Small intestine (tissue), 7 donors: ENCODE data around the gene UNC5C. TPM values are rescaled to one million over a fixed set of nuclear protein-coding genes. Genes with fewer than 3 reads are reported as not detected.

Experiments used
- DNase-seq, 2 donors: peaks; one replicate each; pipeline versions ENCODE4 v3.0.0 to v3.0.0-alpha.2; 2013
- FAIRE-seq: peaks from 2 replicates; lab custom pipeline; 2012; peaks lifted over from hg19 to GRCh38; lab: Jason Lieb, UNC
- H3K27ac ChIP-seq, 3 donors: one replicate each; pipeline ENCODE4 v1.5.1; 2013; ENCODE audit warnings: low read length in 2 of 3, mild to moderate bottlenecking in 2 of 3, control low read depth in 1 of 3, inconsistent platforms in 1 of 3, low read depth in 1 of 3, moderate library complexity in 1 of 3
- H3K27me3 ChIP-seq, 3 donors: one replicate each; pipeline ENCODE4 v1.6.1; 2013; ENCODE audit warnings: low read length in 3 of 3, inconsistent platforms in 1 of 3; ENCODE audit not compliant: control insufficient read depth in 3 of 3, insufficient read depth in 3 of 3
- H3K36me3 ChIP-seq, 3 donors: one replicate each; pipeline ENCODE4 v1.6.1; 2013; ENCODE audit warnings: low read length in 3 of 3, inconsistent platforms in 1 of 3, low read depth in 1 of 3, mild to moderate bottlenecking in 1 of 3, moderate library complexity in 1 of 3; ENCODE audit not compliant: control insufficient read depth in 3 of 3, insufficient read depth in 2 of 3
- H3K4me1 ChIP-seq, 3 donors: one replicate each; pipeline ENCODE4 v1.6.1; 2013; ENCODE audit warnings: low read length in 2 of 3, inconsistent platforms in 1 of 3, low read depth in 1 of 3, mild to moderate bottlenecking in 1 of 3, moderate library complexity in 1 of 3; ENCODE audit not compliant: control insufficient read depth in 3 of 3, insufficient read depth in 2 of 3
- H3K4me3 ChIP-seq, 3 donors: one replicate each; pipeline ENCODE4 v1.5.1; 2013; ENCODE audit warnings: low read length in 3 of 3, control low read depth in 1 of 3, inconsistent platforms in 1 of 3, low read depth in 1 of 3, mild to moderate bottlenecking in 1 of 3, moderate library complexity in 1 of 3
- H3K9me3 ChIP-seq, 2 donors: one replicate each; pipeline ENCODE4 v1.6.1; 2013; ENCODE audit warnings: low read depth in 1 of 2, low read length in 1 of 2; ENCODE audit not compliant: control insufficient read depth in 2 of 2, insufficient read depth in 1 of 2
- WGBS, 3 donors: extraction: QIAGEN DNeasy Blood & Tissue Kit; methylation state at CpG; one replicate each; pipeline ENCODE4 v1.1.7; 2013; 5-methylcytosine and 5-hydroxymethylcytosine counted together
- polyA plus RNA-seq, 4 donors: library from polyadenylated mRNA; stranded (reverse) in 3 of 4; unstranded in 1 of 4; fragments of 200-250 nt in 3 of 4; fragments of 120-200 nt in 1 of 4; gene quantifications; one replicate each; pipeline versions ENCODE4 v1.2.1 to v1.2.3, GENCODE V29; 2013
- donor health status: healthy with polysubstance abuse.
- donor health status: control.
- donor health status: control.
- donor health status: Bipolar disorder and iron deficiency.
- donor health status: healthy.

UNC5C gene
- polyA plus RNA-seq, 4 donors = under 0.01 to 2.9 (median 1.1) TPM; not detected in 1

- no peak for DNase-seq
- Histone ChIP-seq H3K27ac (no peak overlapping the region), H3K27me3 (peaks cover 0 to 4% (median 0%) of the 10 kb centered on the region in 3 donors), H3K9me3 (no peaks in the 10 kb centered on the region), H3K36me3 (no peaks in the 10 kb centered on the region), H3K4me1 (no peaks in the 10 kb centered on the region), H3K4me3 (no peak overlapping the region)
- FAIRE-seq = no peak
- WGBS, 3 donors = 53 to 80% (median 77%) methylated on average over 4 of the region's 4 CpGs
Observed at GRCh38 chr4:95535180-95535579, 13.6 kb downstream of the UNC5C start.

- H3K9me3 ChIP-seq = no peaks in the 10 kb centered on the region
- no peak overlapping the region for H3K27ac ChIP-seq
- 53 to 65% (median 56%) methylated on average over 5 of the region's 5 CpGs for WGBS, 3 donors
- FAIRE-seq = no peak
- H3K4me3 ChIP-seq = no peak overlapping the region
- H3K4me1 ChIP-seq = no peaks in the 10 kb centered on the region
- no peaks in the 10 kb centered on the region for H3K36me3 ChIP-seq
- H3K27me3 ChIP-seq = peaks cover 0 to 2% (median 0%) of the 10 kb centered on the region in 3 donors
- DNase-seq = no peak
Observed at GRCh38 chr4:95534032-95534431, 14.7 kb downstream of the UNC5C start.

GRCh38 chr4:95533254-95533653, 15.5 kb downstream of the UNC5C start:
- 88 to 90% (median 90%) methylated on average over 9 of the region's 9 CpGs for WGBS, 3 donors
- no peak overlapping the region for H3K27ac ChIP-seq
- FAIRE-seq (no peak), DNase-seq (no peak)
- H3K36me3 ChIP-seq = no peaks in the 10 kb centered on the region
- no peak overlapping the region for H3K4me3 ChIP-seq
- no peaks in the 10 kb centered on the region for H3K27me3 ChIP-seq
- no peaks in the 10 kb centered on the region for H3K4me1 ChIP-seq
- no peaks in the 10 kb centered on the region for H3K9me3 ChIP-seq

- H3K36me3 ChIP-seq = no peaks in the 10 kb centered on the region
- H3K4me3 ChIP-seq = no peak overlapping the region
- no peak overlapping the region for H3K27ac ChIP-seq
- 80 to 87% (median 80%) methylated on average over 3 of the region's 3 CpGs for WGBS, 3 donors
- no peaks in the 10 kb centered on the region for H3K27me3 ChIP-seq
- FAIRE-seq (no peak), DNase-seq (no peak)
- no peaks in the 10 kb centered on the region for H3K4me1 ChIP-seq
- H3K9me3 ChIP-seq = no peaks in the 10 kb centered on the region
Observed at GRCh38 chr4:95532305-95532704, 16.5 kb downstream of the UNC5C start.

GRCh38 chr4:95531141-95531540, 17.6 kb downstream of the UNC5C start:
- FAIRE-seq = no peak
- H3K27ac ChIP-seq = no peak overlapping the region
- no peaks in the 10 kb centered on the region for H3K9me3 ChIP-seq
- H3K4me3 ChIP-seq = no peak overlapping the region
- no peaks in the 10 kb centered on the region for H3K27me3 ChIP-seq
- DNase-seq = no peak
- no peaks in the 10 kb centered on the region for H3K4me1 ChIP-seq
- no peaks in the 10 kb centered on the region for H3K36me3 ChIP-seq
- WGBS, 3 donors = 31 to 47% (median 45%) methylated on average over 1 of the region's 1 CpG

- no peak for FAIRE-seq
- Histone ChIP-seq H3K4me3 (no peak overlapping the region), H3K4me1 (no peaks in the 10 kb centered on the region), H3K27ac (no peak overlapping the region), H3K36me3 (no peaks in the 10 kb centered on the region), H3K9me3 (no peaks in the 10 kb centered on the region), H3K27me3 (no peaks in the 10 kb centered on the region)
- no peak for DNase-seq
Observed at GRCh38 chr4:95529946-95530345, 18.8 kb downstream of the UNC5C start.

GRCh38 chr4:95528388-95528948, 20.3 kb downstream of the UNC5C start:
- no peak overlapping the region for H3K27ac ChIP-seq
- DNase-seq (no peak), FAIRE-seq (no peak)
- WGBS, 3 donors = 72 to 73% (median 72%) methylated on average over 4 of the region's 4 CpGs
- H3K4me3 ChIP-seq = no peak overlapping the region
- no peaks in the 10 kb centered on the region for H3K9me3 ChIP-seq
- no peaks in the 10 kb centered on the region for H3K36me3 ChIP-seq
- no peaks in the 10 kb centered on the region for H3K27me3 ChIP-seq
- no peaks in the 10 kb centered on the region for H3K4me1 ChIP-seq

- no peaks in the 10 kb centered on the region for H3K36me3 ChIP-seq
- no peaks in the 10 kb centered on the region for H3K9me3 ChIP-seq
- H3K27me3 ChIP-seq = no peaks in the 10 kb centered on the region
- DNase-seq = no peak
- H3K27ac ChIP-seq = no peak overlapping the region
- H3K4me3 ChIP-seq = no peak overlapping the region
- no peak for FAIRE-seq
- WGBS, 3 donors = 47 to 75% (median 59%) methylated on average over 2 of the region's 2 CpGs
- H3K4me1 ChIP-seq = no peaks in the 10 kb centered on the region
Observed at GRCh38 chr4:95526075-95526474, 22.7 kb downstream of the UNC5C start.

- 56 to 74% (median 66%) methylated on average over 2 of the region's 2 CpGs for WGBS, 3 donors
- no peaks in the 10 kb centered on the region for H3K9me3 ChIP-seq
- no peaks in the 10 kb centered on the region for H3K27me3 ChIP-seq
- H3K27ac ChIP-seq = no peak overlapping the region
- no peak overlapping the region for H3K4me3 ChIP-seq
- no peak for DNase-seq
- no peak for FAIRE-seq
- H3K36me3 ChIP-seq = no peaks in the 10 kb centered on the region
- H3K4me1 ChIP-seq = no peaks in the 10 kb centered on the region
Observed at GRCh38 chr4:95524729-95525128, 24.0 kb downstream of the UNC5C start.
